Measurements from ENCODE around the gene ABCE1. TPM values are rescaled to one million over a fixed set of nuclear protein-coding genes. Genes with fewer than 3 reads are reported as not detected.

Gene ABCE1
- total and polyA plus RNA-seq, 2 of the 8 experiments (the other 6 are each of a cell fraction or from before 2014, with no cell fraction given), result 43.7 to 126 TPM

GRCh38 chr4:145081756-145082155 lies 16.4 kb upstream of the ABCE1 start:
- Histone ChIP-seq H4K8ac (ENCODE audit: extremely low read depth, insufficient read depth, low read length) (no peak overlapping the region), H3K79me1 (ENCODE audit: low read depth, low read length) (no peaks in the 10 kb centered on the region), H3K27me3 (replicated peaks in 1 of 4; ENCODE audit: control insufficient read depth in 3 of 4, extremely low read depth in 1 of 4, insufficient read depth in 3 of 4, low read length in 3 of 4) (no peaks in the 10 kb centered on the region), H3K79me2 (ENCODE audit: control insufficient read depth in 1 of 2, insufficient read depth in 2 of 2, low read length in 2 of 2) (peaks cover 0 to 21% of the 10 kb centered on the region in 2 experiments; a peak in 3 of 4 replicates), H2BK5ac (ENCODE audit: low read depth, low read length) (no peak overlapping the region), H3K9ac (replicated peaks in 1 of 4; ENCODE audit: extremely low read depth in 1 of 4, low read depth in 3 of 4, low read length in 3 of 4) (no peak overlapping the region), H3K27ac (ENCODE audit: low read depth, low read length) (no peak overlapping the region), H2AK5ac (ENCODE audit: low read depth, low read length) (no peak overlapping the region), H3K4ac (replicated peaks; ENCODE audit: insufficient read length, low read depth, low read length) (no peak overlapping the region), H3K14ac (ENCODE audit: insufficient read length) (no peak overlapping the region), H3K4me3 (ENCODE audit: extremely low read depth in 1 of 4, insufficient read depth in 2 of 4, low read depth in 3 of 4, low read length in 4 of 4) (no peak overlapping the region), H4K91ac (replicated peaks; ENCODE audit: insufficient read length, low read length) (no peak overlapping the region), H4K5ac (ENCODE audit: insufficient read length, low read depth, low read length) (no peak overlapping the region), H3K4me1 (replicated peaks in 1 of 4; ENCODE audit: control insufficient read depth in 3 of 4, insufficient read depth in 4 of 4, low read length in 3 of 4) (no peaks in the 10 kb centered on the region), H3K23ac (ENCODE audit: insufficient read length) (no peak overlapping the region), H2BK12ac (ENCODE audit: low read depth, low read length) (no peak overlapping the region), H2BK120ac (replicated peaks; ENCODE audit: low read depth, low read length) (no peak overlapping the region), H3K36me3 (ENCODE audit: control insufficient read depth in 2 of 4, insufficient read depth in 4 of 4, low read length in 3 of 4) (peaks cover 0 to 11% (median 1%) of the 10 kb centered on the region in 4 experiments; a peak in 2 of 8 replicates), H2BK15ac (ENCODE audit: low read length) (no peak overlapping the region), H2AFZ (ENCODE audit: low read length) (no peak overlapping the region), H3K4me2 (ENCODE audit: insufficient read depth in 1 of 2, low read depth in 2 of 2, low read length in 2 of 2) (no peak overlapping the region), H3K23me2 (ENCODE audit: low read depth, low read length) (no peaks in the 10 kb centered on the region), H2BK20ac (ENCODE audit: low read length) (no peak overlapping the region), H3K18ac (ENCODE audit: extremely low read depth, low read length) (no peak overlapping the region), H3K9me3 (ENCODE audit: insufficient read depth in 2 of 2, low read depth in 1 of 2, low read length in 1 of 2) (no peaks in the 10 kb centered on the region), H4K20me1 (replicated peaks in 1 of 2; ENCODE audit: control insufficient read depth in 1 of 2, insufficient read depth in 2 of 2, low read length in 2 of 2) (peaks cover 0 to under 1% of the 10 kb centered on the region in 2 experiments), H3K56ac (replicated peaks; ENCODE audit: insufficient read length, low read depth, low read length) (no peak overlapping the region)
- ChIA-PET POLR2A (ENCODE audit: partially characterized antibody) (interaction anchor here (0.6 kb wide), 1 partner anchor 936 kb away, joined by 3 read pairs; no protein-coding TSS in a partner anchor), CTCF (ENCODE audit: partially characterized antibody) (no interaction called here)
- no peak for DNase-seq (ENCODE audit: low read depth in 1 of 2, low spot score in 2 of 2)
- FAIRE-seq, result no peak
- 86% methylated on average over 1 of the region's 1 CpG; no CpG with 5 or more reads in 1 of the 2 experiments for WGBS, 2 experiments (ENCODE audit: extremely low coverage in 1 of 2, insufficient coverage in 1 of 2, insufficient read length in 1 of 2, insufficient replicate concordance in 2 of 2, low coverage in 1 of 2, low lambda C conversion rate in 2 of 2, missing lambda C conversion rate in 1 of 2)
- TF ChIP-seq ASH2L (IDR thresholded peaks at IDR 0.05; ENCODE audit: low read length) (no peak), TCF12 (IDR thresholded peaks at IDR 0.05; ENCODE audit: low read depth, low read length) (no peak), SAP30 (IDR thresholded peaks at IDR 0.05; ENCODE audit: insufficient read depth, insufficient replicate concordance, low read length) (no peak), YY1 (IDR thresholded peaks at IDR 0.05; ENCODE audit: low read depth, low read length) (no peak), SP2 (IDR thresholded peaks at IDR 0.05; ENCODE audit: low read length) (no peak), TAF1 (IDR thresholded peaks at IDR 0.05; ENCODE audit: low read depth, low read length) (no peak), FOSL1 (IDR thresholded peaks at IDR 0.05; ENCODE audit: insufficient read depth, low read depth, low read length) (no peak), CTCF (IDR thresholded peaks at IDR 0.05; ENCODE audit: control extremely low read depth in 1 of 3, insufficient read depth in 1 of 3, low read depth in 1 of 3, low read length in 3 of 3) (no peak), CHD2 (IDR thresholded peaks at IDR 0.05; ENCODE audit: low read length) (no peak)
